ENCODE results near the gene MAST4. TPM values are rescaled to one million over a fixed set of nuclear protein-coding genes. Genes with fewer than 3 reads are reported as not detected.

Gene MAST4
- total and polyA plus RNA-seq, 2 of the 8 experiments (the other 6 are each of a cell fraction or from before 2014, with no cell fraction given), result 1.5 to 2.6 TPM

DNA sequence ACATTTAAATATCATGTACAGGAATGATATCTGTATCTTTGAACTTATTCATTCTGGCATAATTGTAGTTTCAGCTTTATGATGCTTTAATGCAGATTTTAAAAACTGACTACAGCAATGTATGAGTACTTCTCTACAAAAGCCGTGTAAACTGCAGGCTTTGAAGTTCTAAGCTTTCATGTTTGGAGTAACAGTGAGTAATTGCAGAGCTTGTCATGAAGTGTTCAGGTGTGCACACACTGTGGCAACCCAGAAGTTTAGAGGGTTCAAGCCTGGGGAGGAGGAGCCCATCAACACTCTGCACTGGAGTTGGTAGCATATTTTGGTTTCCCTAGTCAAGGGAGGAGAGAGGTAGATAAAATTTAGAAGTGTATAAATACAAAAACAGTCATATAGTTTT, 469.5 kb downstream of the MAST4 start:
- Histone ChIP-seq H2BK15ac (ENCODE audit: low read length) (no peak overlapping the region), H3K4ac (replicated peaks; ENCODE audit: insufficient read length, low read depth, low read length) (no peak overlapping the region), H4K5ac (ENCODE audit: insufficient read length, low read depth, low read length) (no peak overlapping the region), H3K27ac (ENCODE audit: low read depth, low read length) (no peak overlapping the region), H2AFZ (ENCODE audit: low read length) (no peak overlapping the region), H3K4me3 (ENCODE audit: extremely low read depth in 1 of 4, insufficient read depth in 2 of 4, low read depth in 3 of 4, low read length in 4 of 4) (no peak overlapping the region), H2BK12ac (ENCODE audit: low read depth, low read length) (no peak overlapping the region), H3K36me3 (ENCODE audit: control insufficient read depth in 2 of 4, insufficient read depth in 4 of 4, low read length in 3 of 4) (no peaks in the 10 kb centered on the region), H3K23ac (ENCODE audit: insufficient read length) (no peak overlapping the region), H4K20me1 (replicated peaks in 1 of 2; ENCODE audit: control insufficient read depth in 1 of 2, insufficient read depth in 2 of 2, low read length in 2 of 2) (no peaks in the 10 kb centered on the region), H2AK5ac (ENCODE audit: low read depth, low read length) (no peak overlapping the region), H3K9me3 (ENCODE audit: insufficient read depth in 2 of 2, low read depth in 1 of 2, low read length in 1 of 2) (no peaks in the 10 kb centered on the region), H3K79me2 (ENCODE audit: control insufficient read depth in 1 of 2, insufficient read depth in 2 of 2, low read length in 2 of 2) (no peaks in the 10 kb centered on the region), H2BK120ac (replicated peaks; ENCODE audit: low read depth, low read length) (no peak overlapping the region), H3K9ac (replicated peaks in 1 of 4; ENCODE audit: extremely low read depth in 1 of 4, low read depth in 3 of 4, low read length in 3 of 4) (no peak overlapping the region), H2BK20ac (ENCODE audit: low read length) (no peak overlapping the region), H4K8ac (ENCODE audit: extremely low read depth, insufficient read depth, low read length) (no peak overlapping the region), H3K4me1 (replicated peaks in 1 of 4; ENCODE audit: control insufficient read depth in 3 of 4, insufficient read depth in 4 of 4, low read length in 3 of 4) (peaks cover 0 to 10% (median 5%) of the 10 kb centered on the region in 4 experiments; a peak in 2 of 7 replicates), H3K79me1 (ENCODE audit: low read depth, low read length) (no peaks in the 10 kb centered on the region), H3K23me2 (ENCODE audit: low read depth, low read length) (no peaks in the 10 kb centered on the region), H3K56ac (replicated peaks; ENCODE audit: insufficient read length, low read depth, low read length) (no peak overlapping the region), H3K14ac (ENCODE audit: insufficient read length) (no peak overlapping the region), H3K27me3 (replicated peaks in 1 of 4; ENCODE audit: control insufficient read depth in 3 of 4, extremely low read depth in 1 of 4, insufficient read depth in 3 of 4, low read length in 3 of 4) (no peaks in the 10 kb centered on the region), H2BK5ac (ENCODE audit: low read depth, low read length) (no peak overlapping the region), H3K18ac (ENCODE audit: extremely low read depth, low read length) (no peak overlapping the region), H3K4me2 (ENCODE audit: insufficient read depth in 1 of 2, low read depth in 2 of 2, low read length in 2 of 2) (no peak overlapping the region), H4K91ac (replicated peaks; ENCODE audit: insufficient read length, low read length) (no peak overlapping the region)
- TF ChIP-seq CBX5 (IDR thresholded peaks at IDR 0.05; ENCODE audit: low read depth, low read length), result no peak
- no peak for TF ChIP-seq EZH2 (IDR thresholded peaks at IDR 0.05; ENCODE audit: low read depth, low read length, severe bottlenecking)
- no peak for TF ChIP-seq SIRT6 (IDR thresholded peaks at IDR 0.05; ENCODE audit: low read length)
- TF ChIP-seq HDAC2 (IDR thresholded peaks at IDR 0.05; ENCODE audit: borderline replicate concordance in 1 of 2, low read depth in 2 of 2, low read length in 2 of 2), result no peak
- CTCF ChIA-PET (ENCODE audit: partially characterized antibody), result no interaction called here
- POLR2A ChIA-PET (ENCODE audit: partially characterized antibody), result interaction anchor here (0.9 kb wide), 1 partner anchor 19 kb away, joined by 3 read pairs; no protein-coding TSS in a partner anchor
- WGBS, 2 experiments (ENCODE audit: extremely low coverage in 1 of 2, insufficient coverage in 1 of 2, insufficient read length in 1 of 2, insufficient replicate concordance in 2 of 2, low coverage in 1 of 2, low lambda C conversion rate in 2 of 2, missing lambda C conversion rate in 1 of 2), result 83% methylated on average over 1 of the region's 1 CpG; no CpG with 5 or more reads in 1 of the 2 experiments
- FAIRE-seq (no peak), DNase-seq (ENCODE audit: low read depth in 1 of 2, low spot score in 2 of 2) (no peak)

Data from H1 (cell line).